Gastrocnemius medialis (tissue), 4 donors: ENCODE measurements around the gene PBX3. TPM values are rescaled to one million over a fixed set of nuclear protein-coding genes. Genes with fewer than 3 reads are reported as not detected.
"Not testable (repeated sequence)": the region's sequence is repeated elsewhere in the genome, so short reads cannot be mapped to it uniquely, and the experiment has no call there.

ENCODE experiments used
- ATAC-seq, 2 donors: fragments of 150-250 bp; one replicate each; pipeline ENCODE4 v1.9.1; 2016
- DNase-seq, 2 donors: peaks; one replicate each; pipeline ENCODE4 v3.0.0-alpha.2; 2019
- H3K27ac ChIP-seq, 4 donors: fragments of 200-600 bp; sonication (generic); 1 replicate in 1 of 4; 2 replicates in 3 of 4; pipeline ENCODE4 v1.5.1; 2016 to 2018; ENCODE audit warnings: mild to moderate bottlenecking in 2 of 4, moderate library complexity in 1 of 4
- H3K27me3 ChIP-seq, 3 donors: fragments of 200-600 bp; sonication (generic) in 2 of 3; 1 replicate in 1 of 3; 2 replicates in 2 of 3; pipeline versions ENCODE4 v1.5.1 to v1.6.0; 2016 to 2019; ENCODE audit warnings: mild to moderate bottlenecking in 1 of 3, moderate library complexity in 1 of 3
- H3K36me3 ChIP-seq, 2 donors: fragments of 200-600 bp; sonication (generic) in 1 of 2; one replicate each; pipeline ENCODE4 v1.5.1; 2017 to 2018
- H3K4me1 ChIP-seq, 2 donors: fragments of 200-600 bp; sonication (generic) in 1 of 2; one replicate each; pipeline ENCODE4 v1.5.1; 2016 to 2017; ENCODE audit warnings: mild to moderate bottlenecking in 2 of 2
- H3K4me3 ChIP-seq, 4 donors: fragments of 200-600 bp; sonication (generic) in 3 of 4; 1 replicate in 1 of 4; 2 replicates in 3 of 4; pipeline ENCODE4 v1.5.1; 2016 to 2019; ENCODE audit warnings: mild to moderate bottlenecking in 2 of 4
- H3K9me3 ChIP-seq, 3 donors: fragments of 200-600 bp; sonication (generic) in 2 of 3; 1 replicate in 1 of 3; 2 replicates in 2 of 3; pipeline ENCODE4 v1.5.1; 2016 to 2019
- POLR2A ChIP-seq, 2 donors: fragments of 450-650 bp; IDR thresholded peaks; one replicate each; pipeline ENCODE4 v1.6.1; 2017; ENCODE audit warnings: antibody characterized with exemption in 2 of 2, mild to moderate bottlenecking in 2 of 2, moderate library complexity in 2 of 2
- in situ Hi-C, 4 donors: fragments of 200-750 bp; cut with MboI; loops; one replicate each; pipeline versions ENCODE4 v1.15.0 to v1.8.0; 2017; ENCODE audit warnings: low sequenced_read_pairs in 4 of 4
- intact Hi-C: fragments of 100-400 bp; cut with DNase I; formaldehyde crosslinking; loops from one replicate; pipeline ENCODE4 v1.15.1; 2023; ENCODE audit warnings: low total_unique reads
- total RNA-seq, 4 donors: library from RNA; depleted of rRNA; stranded (reverse); fragments of >200 nt; gene quantifications; one replicate each; pipeline versions ENCODE4 v1.1.0 to v1.2.3, GENCODE V29; 2016
- TF ChIP-seq, protein P1 (sequence below), 5 experiments: fragments of 450-650 bp in 3 of 5; fragments of 200-600 bp in 2 of 5; sonication (generic) in 2 of 5; IDR thresholded peaks in 4 of 5; conservative IDR thresholded peaks in 1 of 5; 1 replicate in 4 of 5; 2 replicates in 1 of 5; pipeline ENCODE4 v1.5.1; 2016 to 2019; ENCODE audit warnings: antibody characterized with exemption in 5 of 5, mild to moderate bottlenecking in 3 of 5, moderate library complexity in 3 of 5

The PBX3 gene
- total RNA-seq, 4 donors from 2014 or later, result 6.6 to 31.0 (median 9.6) TPM

- H3K27ac ChIP-seq, result no peak overlapping the region
- DNase-seq, result no peak
- H3K27me3 ChIP-seq, result no peaks in the 10 kb centered on the region
- TF ChIP-seq, protein P1, sequence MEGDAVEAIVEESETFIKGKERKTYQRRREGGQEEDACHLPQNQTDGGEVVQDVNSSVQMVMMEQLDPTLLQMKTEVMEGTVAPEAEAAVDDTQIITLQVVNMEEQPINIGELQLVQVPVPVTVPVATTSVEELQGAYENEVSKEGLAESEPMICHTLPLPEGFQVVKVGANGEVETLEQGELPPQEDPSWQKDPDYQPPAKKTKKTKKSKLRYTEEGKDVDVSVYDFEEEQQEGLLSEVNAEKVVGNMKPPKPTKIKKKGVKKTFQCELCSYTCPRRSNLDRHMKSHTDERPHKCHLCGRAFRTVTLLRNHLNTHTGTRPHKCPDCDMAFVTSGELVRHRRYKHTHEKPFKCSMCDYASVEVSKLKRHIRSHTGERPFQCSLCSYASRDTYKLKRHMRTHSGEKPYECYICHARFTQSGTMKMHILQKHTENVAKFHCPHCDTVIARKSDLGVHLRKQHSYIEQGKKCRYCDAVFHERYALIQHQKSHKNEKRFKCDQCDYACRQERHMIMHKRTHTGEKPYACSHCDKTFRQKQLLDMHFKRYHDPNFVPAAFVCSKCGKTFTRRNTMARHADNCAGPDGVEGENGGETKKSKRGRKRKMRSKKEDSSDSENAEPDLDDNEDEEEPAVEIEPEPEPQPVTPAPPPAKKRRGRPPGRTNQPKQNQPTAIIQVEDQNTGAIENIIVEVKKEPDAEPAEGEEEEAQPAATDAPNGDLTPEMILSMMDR (IDR thresholded peaks at IDR 0.05 in 4 of 5, conservative IDR thresholded peaks at IDR 0.05 in 1 of 5), result no peak
- no peak for TF ChIP-seq POLR2A (IDR thresholded peaks at IDR 0.05)
- intact Hi-C loops, result no loop called here
- no peaks in the 10 kb centered on the region for H3K36me3 ChIP-seq
- H3K4me3 ChIP-seq, result no peak overlapping the region
- ATAC-seq, result no peak
- H3K9me3 ChIP-seq, result no peaks in the 10 kb centered on the region
- H3K4me1 ChIP-seq, result no peaks in the 10 kb centered on the region
- in situ Hi-C loops, result no loop called here
Measured at GRCh38 chr9:125772740-125773139, 25.6 kb downstream of the PBX3 start.

DNA sequence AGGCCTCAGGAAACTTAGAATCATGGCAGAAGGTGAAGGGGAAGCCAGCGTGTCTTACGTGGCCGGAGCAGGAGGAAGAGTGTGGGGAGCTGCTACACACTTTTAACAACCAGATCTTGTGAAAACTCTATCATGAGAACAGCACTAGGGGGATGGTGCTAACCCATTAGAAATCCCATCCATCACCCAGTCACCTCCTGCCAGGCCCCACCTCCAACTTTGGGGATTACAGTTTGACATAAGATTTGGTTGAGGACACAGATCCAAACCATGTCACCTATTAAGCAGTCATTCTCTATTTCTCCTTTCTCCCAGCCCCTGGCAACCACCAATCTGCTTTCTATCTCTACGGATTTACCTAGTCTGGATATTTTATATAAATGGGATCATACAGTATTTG, 26.9 kb downstream of the PBX3 start:
- ATAC-seq, result no peak
- no peak overlapping the region for H3K4me3 ChIP-seq
- in situ Hi-C loops, result no loop called here
- H3K36me3 ChIP-seq, result no peaks in the 10 kb centered on the region
- no peak for TF ChIP-seq POLR2A (IDR thresholded peaks at IDR 0.05)
- TF ChIP-seq, protein P1 (IDR thresholded peaks at IDR 0.05 in 4 of 5, conservative IDR thresholded peaks at IDR 0.05 in 1 of 5), result no peak
- no peak for DNase-seq
- intact Hi-C loops, result no loop called here
- no peaks in the 10 kb centered on the region for H3K27me3 ChIP-seq
- H3K9me3 ChIP-seq, result no peaks in the 10 kb centered on the region
- H3K4me1 ChIP-seq, result no peaks in the 10 kb centered on the region
- no peak overlapping the region for H3K27ac ChIP-seq

DNA sequence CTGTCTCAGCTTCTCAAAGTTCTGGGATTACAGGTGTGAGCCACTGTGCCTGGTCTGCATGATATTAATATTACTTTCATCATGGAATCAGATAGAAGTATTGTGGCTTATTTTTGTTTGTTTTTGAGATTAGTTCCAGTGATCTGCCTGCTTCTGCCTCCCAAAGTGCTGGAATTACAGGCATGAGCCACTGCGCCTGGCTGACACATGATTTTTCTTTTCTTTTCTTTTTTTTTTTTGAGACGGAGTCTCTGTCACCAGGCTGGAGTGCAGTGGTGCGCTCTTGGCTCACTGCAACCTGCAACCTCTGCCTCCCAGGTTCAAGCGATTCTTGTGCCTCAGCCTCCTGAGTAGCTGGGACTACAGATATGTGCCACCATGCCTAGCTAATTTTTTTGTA, 29.6 kb downstream of the PBX3 start:
- H3K27ac ChIP-seq, in situ Hi-C loops, H3K27me3 ChIP-seq, H3K9me3 ChIP-seq, intact Hi-C loops, ATAC-seq, H3K4me3 ChIP-seq, DNase-seq, H3K36me3 ChIP-seq, H3K4me1 ChIP-seq: not testable (repeated sequence)

GRCh38 chr9:125778538-125779219, 31.5 kb downstream of the PBX3 start:
- H3K27ac ChIP-seq, H3K4me3 ChIP-seq, H3K27me3 ChIP-seq, H3K36me3 ChIP-seq, in situ Hi-C loops, ATAC-seq, H3K9me3 ChIP-seq, DNase-seq, intact Hi-C loops, H3K4me1 ChIP-seq: not testable (repeated sequence)

GRCh38 chr9:125779220-125779565, 32.0 kb downstream of the PBX3 start:
- H3K9me3 ChIP-seq, H3K4me1 ChIP-seq, H3K27me3 ChIP-seq, ATAC-seq, DNase-seq, H3K36me3 ChIP-seq, in situ Hi-C loops, H3K4me3 ChIP-seq, H3K27ac ChIP-seq, intact Hi-C loops: not testable (repeated sequence)

DNA sequence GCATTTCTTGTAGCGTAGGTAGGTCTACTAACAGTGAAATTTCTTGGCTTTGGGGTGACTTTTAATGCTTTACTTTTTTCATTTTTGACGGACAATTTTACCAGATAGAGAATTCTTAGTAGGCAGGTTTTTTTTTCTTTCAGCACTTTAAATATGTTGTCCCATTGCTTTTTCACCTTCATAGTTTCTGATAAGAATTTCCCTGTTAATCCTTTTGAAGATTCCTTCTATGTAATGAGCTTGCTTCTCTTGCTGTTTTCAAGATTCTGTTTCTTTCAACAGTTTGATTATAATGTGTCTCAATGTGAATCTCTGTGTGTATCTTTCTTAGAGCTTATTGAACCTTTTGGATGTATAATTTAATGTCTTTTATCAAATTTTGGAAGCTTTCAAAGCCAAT, 35.5 kb downstream of the PBX3 start:
- Histone ChIP-seq H3K4me1 (no peaks in the 10 kb centered on the region), H3K27ac (no peak overlapping the region), H3K4me3 (no peak overlapping the region), H3K27me3 (no peaks in the 10 kb centered on the region), H3K36me3 (no peaks in the 10 kb centered on the region), H3K9me3 (no peaks in the 10 kb centered on the region)
- no peak for ATAC-seq
- intact Hi-C loops (no loop called here), in situ Hi-C loops (no loop called here)
- DNase-seq, result no peak
- TF ChIP-seq POLR2A (IDR thresholded peaks at IDR 0.05), result no peak
- TF ChIP-seq, protein P1 (IDR thresholded peaks at IDR 0.05 in 4 of 5, conservative IDR thresholded peaks at IDR 0.05 in 1 of 5), result no peak
